CD4-positive, alpha-beta T cell treated with Interleukin-1 beta for 1 hour (primary cell): ENCODE measurements around the gene EFCAB11.

Source experiments
- DNase-seq, 2 donors: peaks; one replicate each; pipeline ENCODE4 v3.0.0-alpha.2; 2020 to 2022

EFCAB11 gene

DNA sequence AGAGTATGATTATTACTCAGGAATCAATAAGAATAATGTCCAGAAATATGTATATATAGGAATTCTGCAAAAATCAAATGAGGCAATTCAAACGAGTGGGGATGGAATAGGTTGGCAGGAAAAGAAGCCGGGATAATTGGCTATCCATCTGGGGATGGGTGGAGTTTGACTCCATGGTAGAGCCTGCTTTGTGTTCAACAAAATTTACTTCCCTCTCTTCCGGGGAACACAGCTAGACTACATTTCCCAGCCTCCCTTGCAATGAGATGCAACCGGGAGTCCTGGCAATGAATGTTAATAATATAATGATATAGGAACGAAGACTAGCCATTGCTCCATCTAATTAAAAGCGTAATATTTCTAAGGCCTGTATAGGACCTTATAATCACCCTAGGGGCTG is 146.6 kb downstream of the EFCAB11 start:
- DNase-seq = no peak

DNA sequence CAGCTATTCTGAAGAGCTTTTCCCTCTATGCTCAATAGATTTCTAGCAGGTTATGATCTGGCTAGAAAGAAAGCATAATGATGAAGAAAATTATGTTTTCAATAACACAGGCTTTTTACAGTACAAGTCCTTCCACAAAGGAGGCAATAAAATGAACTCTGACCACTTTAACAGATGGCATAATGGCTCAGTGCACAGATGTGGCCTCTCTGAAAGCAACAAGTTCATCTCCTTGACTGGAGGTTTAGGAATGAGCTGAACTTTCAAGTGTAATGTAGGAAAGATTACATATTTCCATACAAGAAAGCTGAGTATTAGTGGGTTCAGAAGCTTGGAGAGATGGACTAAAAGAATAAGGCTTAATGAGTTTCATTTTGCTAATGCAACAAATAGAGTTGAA is 147.4 kb downstream of the EFCAB11 start:
- no peak for DNase-seq

DNA sequence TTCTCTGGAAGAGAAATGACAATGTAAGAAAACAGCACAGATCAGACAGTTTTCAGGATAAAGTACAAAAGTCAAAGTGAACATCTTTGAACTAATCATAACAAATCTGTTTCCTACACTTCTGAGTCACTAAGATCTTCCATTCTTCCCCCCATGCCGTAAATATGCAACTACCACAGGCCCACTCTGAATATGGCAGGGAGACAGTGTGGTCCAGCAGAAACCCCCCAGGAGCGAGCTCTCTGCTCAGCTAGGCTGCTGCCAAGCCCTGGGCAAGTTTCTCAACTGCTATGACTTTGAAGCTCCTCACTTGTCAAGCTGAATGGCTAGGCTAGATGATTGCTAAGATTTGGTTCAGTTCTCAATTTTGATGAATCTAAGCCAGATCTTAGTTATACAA is 148.1 kb downstream of the EFCAB11 start:
- DNase-seq = no peak

DNA sequence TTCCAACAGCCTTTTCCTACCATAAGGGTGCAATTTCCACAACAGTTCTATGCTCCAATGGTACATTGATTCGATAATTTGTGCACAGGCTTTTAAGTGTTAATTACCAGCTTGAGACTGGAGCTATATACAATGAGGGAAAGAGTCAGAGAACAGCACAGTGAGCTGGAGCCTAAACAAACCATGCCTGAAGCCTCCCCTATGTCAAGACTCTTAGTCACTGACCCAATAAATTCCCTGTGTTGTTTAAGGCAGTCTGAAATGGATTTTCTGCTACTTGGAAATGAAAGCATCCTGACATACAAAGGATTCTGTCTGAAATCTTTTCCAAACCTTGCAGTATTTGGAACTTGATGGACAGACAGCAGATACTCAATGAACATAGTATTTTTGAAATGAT is 149.0 kb downstream of the EFCAB11 start:
- no peak for DNase-seq

DNA sequence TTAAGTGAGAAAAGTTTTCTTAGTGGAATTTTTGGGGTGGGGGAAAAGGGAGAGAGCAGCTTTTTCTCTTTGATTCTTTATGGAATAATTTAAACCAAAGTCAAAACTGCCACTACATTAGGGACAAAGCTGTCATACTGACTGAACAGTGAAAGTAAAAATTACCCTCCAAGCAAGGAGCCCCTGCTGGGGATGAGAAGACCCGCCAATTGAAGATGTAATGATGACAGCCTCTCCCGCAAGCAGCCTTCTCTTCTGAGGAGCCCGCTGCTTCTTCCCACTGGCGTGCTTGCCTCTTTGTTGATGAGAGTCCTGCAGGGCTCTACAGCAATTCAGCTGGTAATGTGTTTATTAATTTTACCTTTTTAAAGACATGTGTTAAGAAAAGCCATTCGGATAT is 151.0 kb downstream of the EFCAB11 start:
- no peak for DNase-seq

DNA sequence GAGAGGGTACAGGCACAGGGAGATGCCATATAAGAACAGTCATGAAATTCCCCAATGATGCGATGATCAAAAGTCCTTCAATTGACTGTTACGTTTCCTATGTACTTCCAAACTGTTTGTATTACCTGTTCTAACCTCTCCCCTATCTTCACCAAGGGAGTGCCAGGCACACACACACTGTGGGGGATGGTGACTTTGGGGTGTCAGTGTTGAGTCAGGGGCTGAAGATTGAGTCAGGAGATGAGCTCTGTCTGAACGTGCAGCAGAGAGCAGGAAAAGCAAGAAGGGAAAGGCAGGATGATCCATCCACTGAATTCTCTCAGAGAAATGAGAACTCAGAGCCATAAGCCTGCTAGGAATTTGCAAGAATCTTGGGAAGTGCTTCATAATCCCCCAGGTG is 153.4 kb downstream of the EFCAB11 start:
- DNase-seq = no peak

DNA sequence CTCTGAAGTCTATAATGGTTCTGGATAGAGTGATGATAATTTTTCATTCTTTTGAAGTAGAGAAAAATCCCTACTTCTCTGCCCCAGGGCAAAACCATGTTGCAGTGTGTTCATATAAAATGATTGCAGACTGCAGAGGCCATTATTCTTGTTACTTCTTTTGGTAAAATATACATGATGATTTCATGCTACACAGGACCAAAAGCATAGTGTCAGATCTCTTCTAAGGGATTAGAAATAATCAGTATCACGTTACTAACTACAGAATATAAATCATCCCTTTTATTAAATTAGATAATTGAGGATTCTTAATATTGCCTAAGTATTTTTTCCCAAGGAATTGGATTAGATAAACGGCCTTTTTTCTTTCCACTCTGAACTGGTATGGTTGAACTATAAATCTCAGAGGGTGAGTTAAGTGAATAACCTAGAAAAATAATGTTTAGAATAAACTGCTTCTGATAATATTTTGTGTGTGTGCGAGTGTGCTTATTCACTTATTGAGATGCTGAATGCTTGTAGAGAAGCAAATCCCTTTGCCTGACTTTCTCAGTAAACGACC is 156.2 kb downstream of the EFCAB11 start:
- no peak for DNase-seq

DNA sequence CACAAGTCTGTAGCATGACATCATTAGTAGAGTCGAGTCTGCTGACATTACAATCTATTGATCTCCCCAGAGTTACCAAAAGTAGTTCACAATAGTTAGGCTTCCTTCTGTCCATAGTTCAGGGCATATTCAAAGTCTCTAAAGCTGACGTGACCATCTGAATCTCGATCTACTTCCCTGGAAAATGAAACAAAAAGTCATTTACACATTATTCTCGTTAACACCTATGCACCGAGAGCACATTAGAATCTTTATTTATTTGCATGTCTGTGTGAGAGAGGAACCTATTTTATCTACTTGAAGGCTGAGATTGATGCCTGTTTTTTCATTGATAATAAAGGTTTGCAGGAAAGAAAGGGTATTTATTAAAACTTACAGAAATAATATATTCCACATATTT is 157.4 kb downstream of the EFCAB11 start:
- no peak for DNase-seq

DNA sequence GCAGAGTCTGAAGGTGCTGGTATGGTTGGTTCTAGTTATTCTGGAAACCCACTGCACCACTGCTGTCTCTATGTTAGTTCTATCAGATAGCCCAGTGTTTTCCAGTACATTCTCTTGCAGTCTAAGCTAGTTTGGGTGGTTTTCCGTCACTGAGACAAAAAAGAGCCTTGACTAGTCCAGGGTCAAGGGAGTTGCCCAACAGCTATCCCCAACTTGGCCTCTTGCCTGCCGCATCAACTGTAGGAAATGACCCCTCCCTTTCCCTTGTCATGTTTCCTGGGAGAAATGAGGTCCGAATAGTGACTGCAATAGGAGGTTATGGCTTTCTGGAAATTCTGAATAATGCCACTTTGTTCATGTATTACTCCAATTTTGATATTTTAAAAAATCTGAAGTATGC is 160.4 kb downstream of the EFCAB11 start:
- DNase-seq = no peak

DNA sequence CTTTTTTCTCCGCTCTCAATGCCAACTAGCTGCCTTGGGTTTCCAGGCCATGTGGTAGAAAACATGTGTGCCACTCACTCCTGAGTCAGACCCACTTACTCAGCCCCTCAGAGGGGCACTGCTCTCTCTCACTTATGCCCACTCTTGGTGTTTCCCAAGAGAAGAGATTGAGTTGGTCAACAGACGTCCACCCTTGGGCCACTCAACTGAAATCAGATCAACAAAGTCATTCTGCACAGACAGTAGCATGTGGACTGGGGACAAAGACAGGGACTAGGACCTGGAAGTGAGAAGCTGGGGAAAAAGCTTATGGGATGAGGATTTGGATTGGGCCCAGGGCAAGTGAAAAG is 161.2 kb downstream of the EFCAB11 start:
- DNase-seq = no peak

DNA sequence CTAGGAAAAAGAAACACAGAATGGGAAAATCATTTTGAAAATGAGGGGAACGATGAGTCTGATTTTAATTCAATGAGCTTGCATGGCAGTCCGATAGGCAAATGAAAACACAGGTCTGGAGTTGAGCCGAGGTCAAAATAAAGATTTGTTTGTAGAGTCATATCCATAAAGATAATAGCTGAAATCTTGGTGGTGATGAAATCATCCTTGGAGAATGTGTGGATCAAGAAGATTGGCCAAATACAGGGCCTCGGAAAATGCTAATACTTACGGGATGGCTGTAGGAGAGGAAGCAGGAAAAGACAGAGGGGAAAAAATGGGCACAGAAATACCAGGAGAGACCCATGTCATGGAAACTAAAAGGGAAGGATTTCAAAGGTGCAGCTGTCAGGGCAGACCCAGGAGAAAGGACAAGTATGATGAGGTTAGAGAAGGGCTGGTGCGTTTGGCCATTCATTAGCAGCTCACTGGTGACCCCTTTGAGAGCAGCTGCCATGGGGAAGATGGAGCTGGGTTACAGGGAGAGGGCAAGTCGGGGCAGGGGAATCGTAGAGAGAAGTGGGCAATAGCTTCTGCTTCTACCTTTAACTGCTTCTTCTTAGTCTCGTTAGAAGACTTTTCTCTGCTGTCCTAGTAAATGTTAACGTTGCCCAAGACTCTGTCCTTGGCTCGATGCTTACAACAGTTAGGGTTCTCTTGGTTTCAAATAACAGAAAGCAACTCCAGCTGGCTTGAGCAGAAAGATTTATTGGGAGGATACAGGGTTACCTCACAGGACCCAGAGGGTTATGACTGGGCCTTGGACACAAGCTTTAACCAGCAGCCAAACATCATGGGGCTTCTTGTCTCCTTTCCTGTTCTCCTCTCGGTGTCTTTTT is 161.8 kb downstream of the EFCAB11 start:
- no peak for DNase-seq

DNA sequence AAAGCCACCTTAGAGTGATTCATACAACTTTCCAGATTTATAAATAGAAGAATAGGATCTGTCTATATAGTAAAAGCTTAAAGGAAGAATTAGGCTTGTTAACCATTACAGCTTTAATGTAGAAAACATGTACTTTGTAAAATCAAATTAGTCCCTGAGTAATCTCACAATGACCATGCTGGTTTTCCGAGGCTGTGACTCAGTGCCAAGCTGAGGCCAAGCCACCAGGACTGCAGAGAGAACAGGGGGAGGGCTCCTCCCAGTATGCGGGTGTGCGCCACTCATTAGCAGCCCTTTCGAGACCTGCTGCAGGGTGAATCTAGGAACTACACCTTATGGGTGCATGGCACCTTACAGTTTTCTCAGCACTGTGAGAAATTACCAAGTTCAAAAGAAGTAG is 167.0 kb downstream of the EFCAB11 start:
- no peak for DNase-seq

DNA sequence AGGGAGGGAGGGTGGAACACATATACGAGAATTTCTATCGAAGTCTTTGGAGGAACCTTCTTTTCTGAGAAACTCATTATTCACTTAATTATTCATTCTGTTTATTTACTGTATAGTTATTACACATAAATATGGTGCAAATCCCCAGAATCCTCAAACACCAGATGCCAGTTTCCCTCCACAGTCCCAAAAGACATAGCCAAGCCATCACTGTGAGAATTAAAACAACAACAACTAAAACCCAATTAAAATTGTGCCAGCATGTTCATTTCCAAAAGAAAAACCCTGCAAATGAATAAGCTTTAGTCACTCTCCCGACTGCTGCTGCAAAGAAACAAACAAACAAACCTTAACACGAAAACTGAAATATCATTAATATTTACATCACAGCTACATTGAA is 173.5 kb downstream of the EFCAB11 start:
- DNase-seq = no peak

DNA sequence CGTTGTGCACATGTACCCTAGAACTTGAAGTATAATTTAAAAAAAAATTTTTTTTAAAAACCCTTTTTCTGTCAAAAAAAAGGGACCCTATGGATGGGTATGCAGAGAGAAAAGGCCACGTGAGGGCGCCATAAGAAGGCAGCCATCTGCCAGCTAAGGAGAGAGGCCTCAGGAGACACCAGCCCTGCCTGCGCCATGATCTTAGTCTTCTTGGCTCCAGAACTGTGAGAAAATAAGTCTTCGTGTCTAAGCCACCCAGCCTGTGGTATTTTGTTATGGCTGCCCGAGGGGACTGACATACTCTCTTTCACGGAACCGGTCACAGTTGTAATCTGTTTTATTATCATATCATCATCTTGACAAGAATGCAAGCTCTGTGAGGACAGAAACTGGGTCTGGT is 174.8 kb downstream of the EFCAB11 start:
- no peak for DNase-seq

DNA sequence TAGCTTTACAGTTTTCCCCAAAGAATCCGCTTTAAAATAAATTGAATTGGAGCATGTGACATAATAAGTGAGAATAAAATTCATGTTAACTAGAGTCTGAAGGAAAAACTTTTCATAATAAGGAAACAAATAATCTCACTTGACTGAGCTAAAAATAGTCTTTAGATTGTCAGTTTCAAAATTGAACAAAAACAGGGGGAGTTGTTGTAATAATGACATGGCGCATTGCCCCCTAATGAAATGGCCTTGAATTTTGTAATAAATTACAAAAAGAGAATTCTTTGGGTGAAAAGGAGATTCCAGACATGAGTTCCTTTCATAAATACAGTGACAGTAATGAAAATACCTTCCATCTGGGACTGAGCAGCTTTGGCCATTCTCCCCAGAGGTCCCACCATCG is 178.6 kb downstream of the EFCAB11 start:
- no peak for DNase-seq

DNA sequence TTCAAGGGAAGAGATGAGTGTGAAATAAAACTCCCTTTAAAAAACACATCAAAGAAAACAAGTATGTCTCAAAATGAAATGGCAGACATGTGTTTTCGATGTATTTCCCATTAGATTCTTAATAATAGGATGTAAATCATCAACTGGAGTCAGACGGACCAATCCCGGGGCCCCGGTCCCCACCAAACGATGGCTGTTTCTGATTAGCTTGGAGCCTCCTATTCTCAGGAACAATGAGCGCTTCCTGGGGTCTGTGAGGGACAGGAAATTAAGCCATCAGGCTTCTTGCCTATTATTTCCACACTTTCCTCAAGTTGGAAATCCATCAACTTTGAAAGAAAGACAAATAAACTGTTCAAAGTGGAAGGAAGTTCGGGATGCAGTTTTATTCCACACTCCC is 179.4 kb downstream of the EFCAB11 start:
- DNase-seq = no peak

DNA sequence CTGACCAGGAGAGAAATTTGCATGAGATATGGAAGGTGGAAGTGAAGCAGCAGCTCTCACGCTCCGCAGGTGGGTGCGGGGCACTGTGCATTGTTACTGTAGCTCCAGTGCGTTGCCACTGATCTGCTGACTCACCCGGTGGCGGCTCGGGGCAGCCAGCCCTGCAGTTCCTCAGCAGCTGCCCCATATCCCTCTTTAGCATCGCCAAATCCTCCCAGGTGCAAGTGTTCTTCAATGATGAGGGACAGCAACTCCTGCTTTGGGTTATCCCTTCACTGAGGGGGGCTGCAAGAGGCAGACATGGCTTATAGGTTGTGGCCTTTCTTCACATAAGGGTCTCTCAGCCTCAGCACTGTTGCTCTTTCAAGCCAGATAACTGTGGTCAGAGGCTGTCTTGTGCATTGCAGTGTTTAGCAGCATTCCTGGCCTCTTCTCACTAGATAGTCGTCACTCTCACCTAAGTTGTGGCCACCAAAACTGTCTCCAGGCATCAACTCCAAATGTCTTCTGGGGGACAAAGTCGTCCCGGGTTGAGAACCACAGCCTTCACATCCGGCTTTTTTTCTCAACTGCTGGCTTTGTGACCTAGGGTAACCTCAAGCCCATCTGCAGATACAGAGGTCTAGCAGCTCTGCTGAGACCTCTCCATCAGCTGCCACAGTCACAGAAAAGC is 180.8 kb downstream of the EFCAB11 start:
- DNase-seq = peak; percentile 50 to 61

DNA sequence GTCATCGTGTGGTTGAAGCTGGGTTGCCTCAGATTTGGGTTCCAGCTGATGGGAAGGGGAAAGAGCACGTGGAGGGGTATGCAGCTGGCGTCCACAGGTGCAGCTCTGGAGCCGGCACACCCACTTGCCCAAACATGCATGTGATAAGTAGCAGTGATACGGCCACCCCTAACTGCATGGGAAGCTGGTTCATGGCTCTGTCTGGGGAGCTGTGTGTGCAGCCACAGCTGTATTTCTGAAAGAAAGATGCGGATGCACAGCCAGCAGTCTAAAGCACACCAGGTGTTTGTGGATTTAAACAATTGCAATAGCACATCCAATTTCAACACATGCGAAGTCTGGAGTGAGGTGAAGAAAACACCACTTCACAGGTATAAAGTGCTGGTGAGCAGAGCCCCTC is 181.4 kb downstream of the EFCAB11 start:
- no peak for DNase-seq

DNA sequence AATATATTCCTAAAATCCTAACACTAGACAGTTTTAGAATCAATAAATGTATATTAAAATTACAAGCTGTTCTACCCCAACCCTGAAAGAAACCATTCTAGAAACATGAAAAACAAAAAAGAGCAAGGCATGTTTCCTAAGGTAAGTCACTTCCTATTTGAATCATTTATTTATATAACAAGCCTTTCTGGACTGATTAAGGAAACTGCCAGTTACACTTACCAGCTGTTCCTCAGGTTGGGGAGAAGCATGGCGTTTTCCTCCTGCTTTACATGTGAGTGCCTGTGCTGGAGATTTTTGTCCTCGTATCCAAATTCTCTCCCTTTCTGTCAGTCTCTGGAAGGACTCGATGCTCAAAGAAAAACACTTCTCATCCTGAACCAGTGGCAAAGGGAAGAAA is 183.3 kb downstream of the EFCAB11 start:
- DNase-seq = no peak

DNA sequence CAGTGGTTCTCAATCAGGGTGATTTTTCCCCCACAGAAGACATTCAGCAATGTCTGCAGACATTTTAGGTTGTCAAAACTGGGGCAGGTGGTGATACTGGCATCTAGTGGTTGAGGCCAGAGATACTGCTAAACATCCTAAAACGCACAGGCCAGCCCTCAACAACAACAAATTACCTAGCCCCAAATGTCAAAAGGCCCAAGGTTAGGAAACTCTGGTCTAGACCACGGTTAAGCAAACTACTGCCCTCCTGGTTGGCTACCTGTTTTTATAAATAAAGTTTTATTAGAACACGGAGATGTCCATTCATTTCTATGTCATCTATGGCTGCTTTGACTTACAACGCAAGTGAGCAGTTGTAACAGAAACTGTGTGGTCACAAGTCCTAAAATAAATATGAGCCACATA is 186.7 kb downstream of the EFCAB11 start:
- peak; percentile 72 to 80 for DNase-seq

DNA sequence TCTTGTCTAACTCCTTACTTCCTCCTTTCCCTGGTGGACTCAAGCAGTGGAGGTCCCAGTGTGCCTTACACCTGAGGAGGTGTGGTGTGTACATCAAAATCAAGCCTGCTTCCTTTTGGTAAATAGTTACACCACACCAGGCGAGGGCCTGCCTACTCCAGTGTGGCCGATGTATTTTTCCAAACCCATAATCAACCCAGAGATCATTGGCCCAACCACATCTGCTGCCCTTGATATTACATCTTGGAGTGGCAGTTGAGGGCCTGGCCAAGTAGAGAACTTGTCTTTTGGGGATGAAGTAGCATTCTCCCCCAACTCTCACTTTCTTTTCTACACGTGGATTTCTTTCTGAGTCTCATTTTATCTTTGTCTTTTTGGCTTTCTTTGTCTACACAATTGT is 187.4 kb downstream of the EFCAB11 start:
- no peak for DNase-seq

DNA sequence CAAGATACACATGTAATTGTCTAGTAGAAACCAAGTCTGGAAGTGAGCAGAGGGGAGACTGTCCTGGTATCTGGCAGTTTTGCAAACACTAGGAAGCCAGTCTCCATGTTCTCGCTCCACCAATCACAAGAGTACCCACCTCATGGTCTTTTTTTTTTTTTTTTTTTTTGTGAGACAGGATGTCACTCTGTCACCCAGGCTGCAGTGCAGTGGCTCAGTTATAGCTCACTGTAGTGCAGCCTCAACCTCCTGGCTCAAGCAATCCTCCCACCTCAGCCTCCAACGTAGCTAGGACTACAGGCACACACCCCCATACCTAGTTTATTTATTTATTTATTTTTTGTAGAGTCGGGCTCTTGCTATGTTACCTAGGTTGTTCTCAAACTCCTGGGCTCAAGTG is 189.2 kb downstream of the EFCAB11 start:
- no peak for DNase-seq

DNA sequence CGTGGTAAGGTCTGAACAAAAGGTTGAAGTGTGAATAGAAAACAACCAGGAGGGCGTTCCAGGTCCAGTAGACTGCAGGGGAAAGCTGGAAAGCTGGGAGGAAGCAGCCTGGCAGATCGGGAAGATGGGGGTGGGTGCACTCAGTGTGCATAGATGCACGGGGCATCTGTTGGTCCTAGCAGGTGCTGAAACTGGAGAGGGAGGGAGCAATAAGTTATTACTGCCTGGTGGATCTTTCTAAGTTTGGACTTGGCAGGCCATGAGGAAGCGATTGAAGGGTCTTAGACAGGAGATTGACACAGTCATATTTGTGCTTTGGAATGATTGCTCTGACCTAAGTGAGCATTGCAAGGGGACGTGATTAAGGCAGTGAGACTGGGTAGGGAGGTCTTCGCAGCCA is 194.4 kb downstream of the EFCAB11 start:
- no peak for DNase-seq

DNA sequence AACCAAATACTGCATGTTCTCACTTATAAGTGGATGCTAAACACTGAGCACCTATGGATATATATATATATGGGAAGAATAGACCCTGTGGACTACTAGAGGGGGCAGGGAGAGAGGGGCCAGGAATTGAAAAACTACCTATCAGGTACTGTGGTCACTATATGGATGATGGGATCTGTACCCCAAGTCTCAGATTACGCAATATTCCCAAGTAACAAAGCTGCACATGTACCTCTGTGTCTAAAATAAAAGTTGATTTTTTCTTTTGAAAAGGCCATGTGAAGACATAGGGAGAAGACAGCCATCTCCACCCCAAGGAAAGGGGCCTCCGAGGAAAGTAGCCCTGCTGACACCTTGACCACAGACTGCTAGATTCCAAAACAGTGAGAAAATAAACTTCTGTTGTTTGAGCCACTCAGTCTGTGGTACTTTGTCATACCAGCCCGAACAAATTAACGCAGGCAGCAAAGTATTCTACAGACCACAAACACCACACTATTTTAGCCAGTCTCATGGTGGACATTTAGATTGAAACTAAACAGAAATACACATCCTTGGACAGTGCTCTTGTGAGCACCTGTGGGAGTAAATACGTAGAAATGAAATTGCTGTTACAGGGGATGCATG is 197.1 kb downstream of the EFCAB11 start:
- DNase-seq = no peak
